ENCODE data around the gene ZNF664. TPM values are rescaled to one million over a fixed set of nuclear protein-coding genes. Genes with fewer than 3 reads are reported as not detected.

The ZNF664 gene
- total and polyA plus RNA-seq, 2 of the 4 experiments (the other 2 are of a cell fraction), result 29.9 to 32.6 TPM

- no peak overlapping the region for H2AK5ac ChIP-seq (ENCODE audit: low read depth, low read length)
- BruUV-seq (replicated peaks), result no TSS peak
- H3K4me1 ChIP-seq (ENCODE audit: control insufficient read depth, insufficient read depth, low read length), result no peaks in the 10 kb centered on the region
- peaks cover 15% of the 10 kb centered on the region for H3K9me3 ChIP-seq (ENCODE audit: control insufficient read depth, insufficient read depth, low read length)
- no peak for ATAC-seq (ENCODE audit: low read depth)
- no peak overlapping the region for H4K5ac ChIP-seq (ENCODE audit: low read depth, low read length)
- no peaks in the 10 kb centered on the region for H4K20me1 ChIP-seq (ENCODE audit: insufficient read depth, low read length)
- POLR2A ChIA-PET (ENCODE audit: unreplicated experiment), result no interaction called here
- no peak overlapping the region for H3K4me3 ChIP-seq (ENCODE audit: insufficient read depth, low read depth, low read length)
- no peaks in the 10 kb centered on the region for H3K36me3 ChIP-seq (ENCODE audit: control insufficient read depth, insufficient read depth, low read length)
- H4K8ac ChIP-seq (ENCODE audit: low read depth in 2 of 2, low read length in 2 of 2), result no peak overlapping the region
- no peak overlapping the region for H2BK5ac ChIP-seq (ENCODE audit: low read depth, low read length, poor library complexity, severe bottlenecking)
- no peak overlapping the region for H3K18ac ChIP-seq (ENCODE audit: low read depth, low read length)
- no peak overlapping the region for H2BK15ac ChIP-seq (ENCODE audit: low read depth, low read length)
- TF ChIP-seq RCOR1 (IDR thresholded peaks at IDR 0.05; ENCODE audit: insufficient replicate concordance, low read length), result no peak
- H3K79me1 ChIP-seq (ENCODE audit: low read depth in 1 of 2, low read length in 2 of 2), result no peaks in the 10 kb centered on the region
- intact Hi-C loops (cut with micrococcal nuclease) (no loop called here), dilution Hi-C loops (cut with HindIII; ENCODE audit: low sequenced_read_pairs, unreplicated experiment) (no loop called here), in situ Hi-C loops (cut with MboI; ENCODE audit: low sequenced_read_pairs) (loop anchor here (5.0 kb wide), 1 partner anchor 857 kb away; no protein-coding TSS in a partner anchor)
- H3K4ac ChIP-seq (ENCODE audit: low read depth, low read length), result no peak overlapping the region
- peaks cover 3% of the 10 kb centered on the region; the same call in 1 of the 2 replicates for H3K27me3 ChIP-seq (ENCODE audit: control insufficient read depth, insufficient read depth, low read length)
- H3K9me1 ChIP-seq (ENCODE audit: insufficient read depth, low read length), result no peaks in the 10 kb centered on the region
- H2AK9ac ChIP-seq (replicated peaks; ENCODE audit: low read depth, low read length, poor library complexity), result no peak overlapping the region
- no peak overlapping the region for H3K14ac ChIP-seq (replicated peaks; ENCODE audit: low read depth, low read length)
- H4K91ac ChIP-seq (ENCODE audit: insufficient read depth, low read depth, low read length), result no peak overlapping the region
- no peak overlapping the region for H3K4me2 ChIP-seq (ENCODE audit: low read depth, low read length)
- no peak overlapping the region for H3K27ac ChIP-seq (ENCODE audit: insufficient read depth, low read length)
- no peak overlapping the region for H3K56ac ChIP-seq (ENCODE audit: extremely low read depth, insufficient read depth, low read length)
- no peak for DNase-seq
- no peak overlapping the region for H3K9ac ChIP-seq (ENCODE audit: low read depth, low read length)
- H2AFZ ChIP-seq (replicated peaks; ENCODE audit: low read length, poor library complexity), result no peak overlapping the region
- 47% methylated on average over 3 of the region's 15 CpGs; no CpG with 5 or more reads in 1 of the 2 experiments for WGBS, 2 experiments (ENCODE audit: extremely low coverage in 2 of 2, insufficient read length in 1 of 2)
- H3K23ac ChIP-seq (ENCODE audit: low read depth, low read length), result no peak overlapping the region
- CTCF ChIA-PET, result no interaction called here
- no peak overlapping the region for H2BK20ac ChIP-seq (ENCODE audit: low read depth, low read length)
- H2BK120ac ChIP-seq (ENCODE audit: low read depth, low read length), result no peak overlapping the region
Measured at GRCh38 chr12:124044809-124045321, 71.8 kb downstream of the ZNF664 start.

Data from IMR-90 (cell line).